Stimulated activated CD4-positive, alpha-beta T cell treated with anti-CD3 and anti-CD28 coated beads, Interleukin-4, amount 100 ng/mL, for 1 hour (primary cell): Measurements from ENCODE around the gene CCDC158.
"Not testable (repeated sequence)": the region's sequence is repeated elsewhere in the genome, so short reads cannot be mapped to it uniquely, and the experiment has no call there.

ENCODE experiments used
- DNase-seq: peaks from one replicate; pipeline ENCODE4 v3.0.0-alpha.2; 2020

The CCDC158 gene

GRCh38 chr4:76420762-76421581 is at the start of gene CCDC158:
CCDC158 (minus strand) TSS chr4:76421141; CDS start chr4:76403207, 17,934 bp downstream.
- peak; percentile 10 for DNase-seq

GRCh38 chr4:76470532-76470931 is 49.6 kb upstream of the CCDC158 start:
- no peak for DNase-seq

GRCh38 chr4:76470064-76470463 is 49.1 kb upstream of the CCDC158 start:
- DNase-seq, result no peak

GRCh38 chr4:76463568-76463967 is 42.6 kb upstream of the CCDC158 start:
- no peak for DNase-seq

- no peak for DNase-seq
These were observed 38.4 kb upstream of the CCDC158 start for GRCh38 chr4:76459291-76459723.

- DNase-seq, result no peak
These were observed 37.9 kb upstream of the CCDC158 start for GRCh38 chr4:76458825-76459224.

- DNase-seq, result no peak
These were observed 37.4 kb upstream of the CCDC158 start for GRCh38 chr4:76458297-76458696.

- no peak for DNase-seq
These were observed 36.9 kb upstream of the CCDC158 start for GRCh38 chr4:76457885-76458284.

GRCh38 chr4:76454073-76454472 is 33.1 kb upstream of the CCDC158 start:
- not testable (repeated sequence) for DNase-seq

GRCh38 chr4:76453232-76453631 is 32.3 kb upstream of the CCDC158 start:
- no peak for DNase-seq

- DNase-seq, result no peak
These were observed 28.9 kb upstream of the CCDC158 start for GRCh38 chr4:76449833-76450232.

- no peak for DNase-seq
These were observed 28.4 kb upstream of the CCDC158 start for GRCh38 chr4:76449362-76449767.

- no peak for DNase-seq
These were observed 27.3 kb upstream of the CCDC158 start for GRCh38 chr4:76448211-76448610.

- no peak for DNase-seq
These were observed 26.5 kb upstream of the CCDC158 start for GRCh38 chr4:76447393-76447851.

GRCh38 chr4:76445911-76446310 is 25.0 kb upstream of the CCDC158 start:
- no peak for DNase-seq

GRCh38 chr4:76443376-76443775 is 22.4 kb upstream of the CCDC158 start:
- no peak for DNase-seq

GRCh38 chr4:76442807-76443206 is 21.9 kb upstream of the CCDC158 start:
- no peak for DNase-seq

GRCh38 chr4:76441881-76442280 is 20.9 kb upstream of the CCDC158 start:
- DNase-seq, result no peak

- no peak for DNase-seq
These were observed 18.6 kb upstream of the CCDC158 start for GRCh38 chr4:76439491-76439890.

- DNase-seq, result no peak
These were observed 14.8 kb upstream of the CCDC158 start for GRCh38 chr4:76435528-76436319.

GRCh38 chr4:76434901-76435527 is 14.1 kb upstream of the CCDC158 start, which contains the start of gene SHROOM3:
SHROOM3 (plus strand) TSS chr4:76435229; CDS start chr4:76436053, 824 bp downstream.
- no peak for DNase-seq

GRCh38 chr4:76430519-76431388 is 9.8 kb upstream of the CCDC158 start:
- DNase-seq, result no peak
